PC-9 (cell line): ENCODE data around the gene GALNT2. TPM values are rescaled to one million over a fixed set of nuclear protein-coding genes. Genes with fewer than 3 reads are reported as not detected.

Experiments
- BruUV-seq: library from RNA; stranded (reverse); fragments of 400-500 nt; replicated peaks from 2 replicates; lab custom pipeline; 2021; lab: Mats Ljungman, UMichigan
- CTCF ChIA-PET: fragments of 300-600 bp; sonication (Branson Sonifier 250); formaldehyde crosslinking; loops from one replicate; lab custom pipeline; 2022; ENCODE audit warnings: antibody characterized with exemption; lab: Charles Lee
- POLR2A ChIA-PET: fragments of 300-600 bp; sonication (Branson Sonifier 250); formaldehyde crosslinking; loops from one replicate; lab custom pipeline; 2022; ENCODE audit warnings: antibody characterized with exemption; ENCODE audit not compliant: unreplicated experiment; lab: Charles Lee
- DNase-seq, 2 experiments: peaks; one replicate each; pipeline versions ENCODE4 v3.0.0 to v3.0.0-alpha.2; 2015 to 2022; ENCODE audit warnings: mixed read lengths in 1 of 2
- H2AFZ ChIP-seq: fragments of 200-600 bp; sonication (generic); 2 replicates; pipeline ENCODE4 v1.8.1; 2017; ENCODE audit warnings: antibody characterized with exemption
- H3F3A ChIP-seq: fragments of 200-600 bp; sonication (generic); 2 replicates; pipeline ENCODE4 v1.8.1; 2017; ENCODE audit warnings: antibody characterized with exemption, mild to moderate bottlenecking, low read depth; ENCODE audit not compliant: insufficient read depth
- H3K27ac ChIP-seq: fragments of 200-600 bp; sonication (generic); 2 replicates; pipeline ENCODE4 v1.6.1; 2016; ENCODE audit warnings: mixed run types
- H3K27me3 ChIP-seq: fragments of 200-600 bp; sonication (generic); 2 replicates; pipeline ENCODE4 v1.6.1; 2016; ENCODE audit warnings: low read depth, mixed run types; ENCODE audit not compliant: insufficient read depth
- H3K36me3 ChIP-seq: fragments of 200-600 bp; sonication (generic); 2 replicates; pipeline ENCODE4 v1.6.1; 2016; ENCODE audit warnings: low read depth, mixed run types
- H3K4me1 ChIP-seq: fragments of 200-600 bp; sonication (generic); replicated peaks from 2 replicates; pipeline ENCODE4 v1.6.1; 2016; ENCODE audit warnings: mixed run types; ENCODE audit not compliant: insufficient read depth
- H3K4me2 ChIP-seq: fragments of 200-600 bp; sonication (generic); 2 replicates; pipeline ENCODE4 v1.6.1; 2017; ENCODE audit warnings: mixed run types
- H3K4me3 ChIP-seq: fragments of 200-600 bp; sonication (generic); 2 replicates; pipeline ENCODE4 v1.6.1; 2016; ENCODE audit warnings: mixed run types
- H3K79me2 ChIP-seq: fragments of 200-600 bp; sonication (generic); 2 replicates; pipeline ENCODE4 v1.6.1; 2017; ENCODE audit warnings: low read depth, mixed run types
- H3K9me2 ChIP-seq: fragments of 200-600 bp; sonication (generic); 2 replicates; pipeline ENCODE4 v1.8.1; 2017; ENCODE audit warnings: mild to moderate bottlenecking; ENCODE audit not compliant: insufficient read depth
- H3K9me3 ChIP-seq: fragments of 200-600 bp; sonication (generic); 2 replicates; pipeline ENCODE4 v1.8.1; 2016; ENCODE audit warnings: low read depth; ENCODE audit not compliant: insufficient read depth
- H4K20me1 ChIP-seq: fragments of 200-600 bp; sonication (generic); 2 replicates; pipeline ENCODE4 v1.8.1; 2017; ENCODE audit not compliant: insufficient read depth
- CTCF ChIP-seq: fragments of 200-600 bp; sonication (generic); conservative IDR thresholded peaks from 2 replicates; pipeline ENCODE4 v1.6.1; 2017; ENCODE audit warnings: mixed run types, antibody characterized with exemption, mild to moderate bottlenecking, moderate library complexity
- EZH2 ChIP-seq: fragments of 200-600 bp; sonication (generic); IDR thresholded peaks from 2 replicates; pipeline ENCODE4 v1.8.0; 2017; ENCODE audit warnings: antibody characterized with exemption, low read depth
- intact Hi-C: fragments of 100-400 bp; cut with micrococcal nuclease; formaldehyde crosslinking; loops from one replicate; pipeline ENCODE4 v1.10.0; 2022; ENCODE audit not compliant: unreplicated experiment
- total RNA-seq: library from RNA; stranded (reverse); gene quantifications from 2 replicates; pipeline ENCODE4 v1.2.3, GENCODE V29; 2021

GALNT2 gene
- total RNA-seq, 1 experiment from 2014 or later = 121 TPM

GRCh38 chr1:230061801-230062200 lies 5.2 kb upstream of the GALNT2 start:
- H3K79me2 ChIP-seq = no peaks in the 10 kb centered on the region
- no peak overlapping the region for H2AFZ ChIP-seq
- DNase-seq = no peak
- ChIA-PET CTCF (no interaction called here), POLR2A (no interaction called here)
- TF ChIP-seq EZH2 (no peak), CTCF (no peak)
- peaks cover 8% of the 10 kb centered on the region; the same call in 1 of the 2 replicates for H3F3A ChIP-seq
- no peaks in the 10 kb centered on the region for H4K20me1 ChIP-seq
- H3K36me3 ChIP-seq = no peaks in the 10 kb centered on the region
- H3K9me2 ChIP-seq = no peaks in the 10 kb centered on the region; the same call in 1 of the 2 replicates
- H3K27me3 ChIP-seq = no peaks in the 10 kb centered on the region
- no peak overlapping the region for H3K4me3 ChIP-seq
- no peaks in the 10 kb centered on the region for H3K9me3 ChIP-seq
- no TSS peak for BruUV-seq
- peaks cover 8% of the 10 kb centered on the region; the same call in 1 of the 2 replicates for H3K4me1 ChIP-seq
- intact Hi-C loops = no loop called here
- no peak overlapping the region for H3K4me2 ChIP-seq
- H3K27ac ChIP-seq = no peak overlapping the region

GRCh38 chr1:230062521-230062920 lies 4.5 kb upstream of the GALNT2 start:
- intact Hi-C loops = no loop called here
- Histone ChIP-seq H3K4me2 (no peak overlapping the region), H3K36me3 (no peaks in the 10 kb centered on the region), H3K4me3 (no peak overlapping the region), H3K9me2 (no peaks in the 10 kb centered on the region; the same call in 1 of the 2 replicates), H3K9me3 (no peaks in the 10 kb centered on the region), H3K4me1 (peaks cover 8% of the 10 kb centered on the region; the same call in 1 of the 2 replicates), H3K27me3 (no peaks in the 10 kb centered on the region), H2AFZ (no peak overlapping the region), H3K27ac (no peak overlapping the region), H3F3A (peaks cover 8% of the 10 kb centered on the region; the same call in 1 of the 2 replicates), H3K79me2 (peaks cover 2% of the 10 kb centered on the region), H4K20me1 (no peaks in the 10 kb centered on the region)
- no peak for DNase-seq
- ChIA-PET CTCF (no interaction called here), POLR2A (no interaction called here)
- no TSS peak for BruUV-seq
- TF ChIP-seq EZH2 (no peak), CTCF (no peak)

- Histone ChIP-seq H3K9me3 (no peaks in the 10 kb centered on the region), H3K36me3 (no peaks in the 10 kb centered on the region), H3K4me2 (no peak overlapping the region), H3F3A (peaks cover 8% of the 10 kb centered on the region; the same call in 1 of the 2 replicates), H3K9me2 (no peaks in the 10 kb centered on the region; the same call in 1 of the 2 replicates), H3K27me3 (no peaks in the 10 kb centered on the region), H4K20me1 (peaks cover 5% of the 10 kb centered on the region; the same call in 1 of the 2 replicates), H3K27ac (no peak overlapping the region), H3K4me3 (no peak overlapping the region), H3K4me1 (peaks cover 12% of the 10 kb centered on the region; the same call in 1 of the 2 replicates), H2AFZ (no peak overlapping the region), H3K79me2 (peaks cover 19% of the 10 kb centered on the region)
- CTCF ChIA-PET = no interaction called here
- POLR2A ChIA-PET = no interaction called here
- no peak for DNase-seq
- TF ChIP-seq EZH2 = no peak
- no peak for TF ChIP-seq CTCF
- BruUV-seq = no TSS peak
- intact Hi-C loops = no loop called here
These were observed 2.8 kb upstream of the GALNT2 start for GRCh38 chr1:230064283-230064682.
